T-helper 2 cell treated with Interferon-gamma antibody and Interleukin-4, amounts not matched to agents 100 ng/mL and 5 ng/mL, for 36 hours (primary cell): ENCODE measurements around the gene DSC1. TPM values are rescaled to one million over a fixed set of nuclear protein-coding genes. Genes with fewer than 3 reads are reported as not detected.

Experiments used
- intact Hi-C: fragments of 100-400 bp; cut with micrococcal nuclease; formaldehyde crosslinking; loops from one replicate; pipeline ENCODE4 v1.15.1; 2023
- total RNA-seq: library from RNA; stranded (reverse); gene quantifications from 2 replicates; pipeline ENCODE4 v1.2.3, GENCODE V29; 2022

DSC1 gene
- total RNA-seq, 1 donor from 2014 or later = 0.05 TPM

DNA sequence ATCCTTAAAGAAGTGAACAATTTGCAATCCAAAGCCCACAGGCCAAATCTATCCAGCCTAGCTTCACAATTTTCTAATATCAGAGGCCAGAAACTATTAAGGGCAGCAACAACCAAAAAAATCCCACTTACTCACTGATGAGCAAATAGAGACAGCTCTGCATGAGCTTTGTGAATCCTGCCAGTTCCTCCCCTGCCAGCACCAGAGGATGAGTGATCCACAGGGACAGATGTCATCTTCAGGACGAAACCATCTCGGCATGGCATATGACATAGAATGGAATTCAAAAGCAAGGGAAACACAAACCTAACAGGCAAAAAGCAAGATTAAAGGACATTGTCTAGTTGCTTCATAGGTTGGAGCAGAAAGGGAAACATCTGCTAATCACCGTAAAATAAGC, 58.2 kb downstream of the DSC1 start:
- intact Hi-C loops = no loop called here

DNA sequence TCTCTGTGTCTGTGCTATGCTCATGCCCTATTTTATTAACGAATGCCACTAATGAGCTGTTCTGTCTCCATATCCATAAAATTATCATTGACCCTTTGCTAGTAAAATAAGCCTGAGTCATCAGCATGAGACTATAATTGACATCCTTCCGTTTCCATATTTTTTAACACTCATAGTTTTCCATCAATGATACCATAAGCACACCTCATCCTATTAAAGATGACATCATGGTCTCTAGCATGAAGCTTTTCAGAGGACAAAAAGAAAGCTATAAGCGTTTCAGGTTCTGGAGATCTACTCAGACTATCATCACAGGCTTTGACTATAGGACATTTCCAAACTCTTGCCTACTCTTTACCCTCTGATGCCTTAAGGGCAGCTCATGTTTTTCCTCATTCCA, 59.2 kb downstream of the DSC1 start:
- intact Hi-C loops = no loop called here

- intact Hi-C loops = no loop called here
Measured at GRCh38 chr18:31102941-31103340, 59.7 kb downstream of the DSC1 start.

- intact Hi-C loops = no loop called here
Measured at GRCh38 chr18:31102025-31102684, 60.5 kb downstream of the DSC1 start, which contains the start of gene DSC2. DSC2 (minus strand) TSS chr18:31102421; CDS start chr18:31101971, 450 bp downstream.

- intact Hi-C loops = no loop called here
Measured at GRCh38 chr18:31101183-31102024, 61.3 kb downstream of the DSC1 start.

GRCh38 chr18:31100436-31101182, 62.0 kb downstream of the DSC1 start:
- intact Hi-C loops = no loop called here

DNA sequence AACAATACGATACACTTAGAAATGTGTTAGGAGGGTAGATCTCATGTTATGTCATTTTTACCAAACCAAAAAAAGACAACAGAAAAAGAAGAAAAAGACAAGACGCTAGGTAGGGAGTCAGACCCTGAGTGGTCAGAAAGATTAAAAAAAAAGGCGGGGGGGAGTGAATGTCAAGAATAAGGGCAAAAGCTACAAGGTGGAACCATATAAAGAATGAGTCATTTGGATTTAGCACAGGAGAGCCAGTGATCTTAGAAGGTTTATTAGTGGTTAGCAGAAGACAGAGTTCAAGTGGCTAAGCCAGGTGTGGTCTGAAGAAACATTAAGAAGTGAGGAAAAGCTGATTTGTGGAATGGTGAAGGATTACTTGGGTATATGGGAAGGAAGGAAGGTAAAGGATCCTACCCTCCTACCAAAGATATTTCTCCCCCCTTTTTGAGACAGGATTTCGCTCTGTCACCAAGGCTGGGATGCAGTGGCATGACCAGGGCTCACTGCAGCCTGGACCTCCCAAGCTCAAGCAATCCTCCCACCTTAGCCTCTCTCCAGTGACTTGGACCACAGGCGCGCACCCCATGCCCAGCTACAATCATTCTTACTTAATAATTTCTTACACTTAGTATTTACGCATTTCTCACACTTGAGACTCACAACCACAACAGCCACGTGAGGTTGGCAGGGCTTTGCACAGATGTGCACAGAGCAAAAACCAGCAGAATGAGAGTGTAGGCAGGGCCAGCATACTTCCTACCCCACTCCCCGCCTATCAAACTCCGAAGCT, 63.0 kb downstream of the DSC1 start:
- intact Hi-C loops = no loop called here

- intact Hi-C loops = no loop called here
Measured at GRCh38 chr18:31098878-31099277, 63.8 kb downstream of the DSC1 start.

GRCh38 chr18:31097666-31098065, 65.0 kb downstream of the DSC1 start:
- intact Hi-C loops = no loop called here

DNA sequence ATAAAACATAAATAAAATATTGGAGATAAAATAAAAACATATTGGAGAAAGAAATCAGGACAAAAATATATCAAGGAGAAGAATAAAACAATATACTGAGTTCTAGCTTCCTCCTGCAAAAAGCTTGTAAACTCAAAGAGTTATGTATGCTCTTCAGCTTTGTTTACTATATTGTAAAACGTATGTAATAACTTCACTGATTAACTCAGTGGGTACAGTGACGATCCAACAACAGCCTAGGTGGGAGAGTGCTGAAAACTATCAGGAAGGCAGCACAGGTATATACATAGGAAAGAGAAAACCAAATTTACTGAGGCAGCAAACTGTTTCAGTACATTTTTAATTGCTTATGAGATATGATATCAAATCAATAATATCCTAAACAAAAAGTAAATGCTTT, 68.8 kb downstream of the DSC1 start:
- intact Hi-C loops = no loop called here

DNA sequence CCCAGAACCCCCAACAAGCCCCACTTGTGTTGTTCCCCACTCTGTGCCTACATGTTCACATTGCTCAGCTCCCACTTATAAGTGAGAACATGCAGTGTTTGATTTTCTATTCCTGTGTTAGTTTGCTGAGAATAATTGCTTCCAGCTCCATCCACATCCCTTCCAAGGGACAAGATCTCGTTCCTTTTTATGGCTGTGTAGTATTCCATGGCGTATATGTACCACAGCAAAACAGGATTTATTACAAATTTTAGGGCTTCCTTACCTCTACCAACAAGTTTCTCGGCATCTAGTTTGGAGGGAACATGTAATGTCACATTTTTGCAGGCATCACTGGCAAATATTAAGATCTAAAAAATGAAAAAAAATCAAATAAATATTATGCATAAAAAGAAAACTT, 69.4 kb downstream of the DSC1 start:
- intact Hi-C loops = no loop called here

DNA sequence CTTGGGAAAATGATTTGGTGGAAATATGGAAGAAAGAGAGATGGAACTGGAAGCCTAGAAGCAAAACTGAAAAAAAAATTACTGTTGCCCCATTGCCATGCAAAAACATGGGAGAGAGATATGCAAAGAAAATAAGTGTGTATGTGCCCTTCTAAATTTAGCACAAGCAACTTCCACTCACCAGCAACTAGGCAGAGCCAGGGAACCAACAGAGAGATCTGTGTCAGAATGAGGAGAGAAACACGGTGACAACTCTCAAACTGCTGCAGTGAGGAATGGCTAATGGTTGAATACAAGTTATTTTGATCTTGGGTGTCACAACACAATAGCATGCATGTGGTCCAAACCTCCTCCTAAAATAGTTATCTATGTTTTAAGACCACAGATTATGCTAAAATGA, 71.3 kb downstream of the DSC1 start:
- intact Hi-C loops = no loop called here

DNA sequence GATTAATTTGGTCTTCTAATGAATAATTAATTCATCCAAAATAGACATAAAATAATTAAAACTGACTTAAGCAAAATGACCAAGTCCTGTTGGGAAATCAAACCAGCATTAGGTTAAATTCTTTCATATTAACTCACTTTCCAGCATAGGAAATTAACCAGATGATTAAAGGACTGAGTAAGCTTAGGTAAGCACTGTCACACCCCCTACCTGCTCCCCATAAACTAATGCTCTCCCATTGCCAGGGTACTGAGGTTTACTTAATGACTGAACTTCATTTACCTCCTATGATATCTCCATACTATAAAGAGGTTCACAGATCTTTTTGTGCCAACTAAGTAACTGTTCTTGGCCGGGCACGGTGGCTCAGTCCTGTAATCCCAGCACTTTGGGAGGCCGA, 74.1 kb downstream of the DSC1 start:
- intact Hi-C loops = no loop called here

DNA sequence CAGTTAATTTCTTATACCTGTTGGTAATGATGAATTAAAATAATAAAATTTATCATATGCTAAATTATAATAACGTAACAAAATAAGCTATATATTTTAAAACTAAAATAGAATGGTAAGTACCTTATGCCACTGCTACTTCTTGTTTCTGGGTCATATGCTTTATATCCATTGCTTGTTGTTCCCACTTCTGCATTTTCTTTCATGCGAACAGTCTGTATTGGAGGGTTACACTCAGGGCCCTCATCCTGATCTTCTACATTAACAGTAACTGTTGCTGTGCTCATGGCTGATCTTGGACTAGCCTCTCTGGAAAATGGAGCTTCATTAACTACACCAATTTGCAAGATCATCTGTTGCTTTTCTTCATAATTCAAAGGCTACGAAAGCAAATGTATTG, 82.7 kb downstream of the DSC1 start:
- intact Hi-C loops = no loop called here

Other genes starting within 250 kb of the DSC1 start
- gene DSC3, start 120.1 kb downstream of the DSC1 start, total RNA-seq = not detected in 2 replicates
- not detected in 2 replicates for gene DSC2, start 60.4 kb downstream of the DSC1 start, total RNA-seq
- not detected in 2 replicates for gene DSG1, start 155.3 kb upstream of the DSC1 start, total RNA-seq
- not detected in 2 replicates for gene DSG4, start 213.9 kb upstream of the DSC1 start, total RNA-seq